Subcutaneous abdominal adipose tissue (tissue), 5 donors: ENCODE data around the gene PGBD1.

Source experiments
- H3K27ac ChIP-seq: one replicate; pipeline ENCODE4 v1.7.0; 2013; ENCODE audit warnings: low read depth, mild to moderate bottlenecking, inconsistent platforms, low read length, moderate library complexity
- H3K27me3 ChIP-seq, 5 donors: one replicate each; pipeline ENCODE4 v1.7.0; 2013; ENCODE audit warnings: low read length in 5 of 5, inconsistent platforms in 1 of 5; ENCODE audit not compliant: control insufficient read depth in 5 of 5, insufficient read depth in 4 of 5
- H3K36me3 ChIP-seq, 5 donors: one replicate each; pipeline ENCODE4 v1.7.0; 2013; ENCODE audit warnings: low read length in 5 of 5; ENCODE audit not compliant: control insufficient read depth in 5 of 5, insufficient read depth in 5 of 5
- H3K4me1 ChIP-seq, 5 donors: one replicate each; pipeline ENCODE4 v1.7.0; 2013; ENCODE audit warnings: low read length in 5 of 5, mild to moderate bottlenecking in 3 of 5, moderate library complexity in 1 of 5; ENCODE audit not compliant: control insufficient read depth in 5 of 5, insufficient read depth in 5 of 5
- H3K4me3 ChIP-seq, 5 donors: one replicate each; pipeline ENCODE4 v1.7.0; 2013; ENCODE audit warnings: low read length in 5 of 5, low read depth in 1 of 5
- H3K9ac ChIP-seq, 5 donors: one replicate each; pipeline ENCODE4 v1.7.0; 2013; ENCODE audit warnings: low read length in 5 of 5, mild to moderate bottlenecking in 4 of 5, moderate library complexity in 3 of 5
- H3K9me3 ChIP-seq, 5 donors: one replicate each; pipeline ENCODE4 v1.7.0; 2013; ENCODE audit warnings: low read length in 5 of 5; ENCODE audit not compliant: control insufficient read depth in 5 of 5
- donor health status: healthy.
- donor health status: healthy.
- donor health status: healthy.
- donor health status: healthy.
- donor health status: healthy.

Gene PGBD1

DNA sequence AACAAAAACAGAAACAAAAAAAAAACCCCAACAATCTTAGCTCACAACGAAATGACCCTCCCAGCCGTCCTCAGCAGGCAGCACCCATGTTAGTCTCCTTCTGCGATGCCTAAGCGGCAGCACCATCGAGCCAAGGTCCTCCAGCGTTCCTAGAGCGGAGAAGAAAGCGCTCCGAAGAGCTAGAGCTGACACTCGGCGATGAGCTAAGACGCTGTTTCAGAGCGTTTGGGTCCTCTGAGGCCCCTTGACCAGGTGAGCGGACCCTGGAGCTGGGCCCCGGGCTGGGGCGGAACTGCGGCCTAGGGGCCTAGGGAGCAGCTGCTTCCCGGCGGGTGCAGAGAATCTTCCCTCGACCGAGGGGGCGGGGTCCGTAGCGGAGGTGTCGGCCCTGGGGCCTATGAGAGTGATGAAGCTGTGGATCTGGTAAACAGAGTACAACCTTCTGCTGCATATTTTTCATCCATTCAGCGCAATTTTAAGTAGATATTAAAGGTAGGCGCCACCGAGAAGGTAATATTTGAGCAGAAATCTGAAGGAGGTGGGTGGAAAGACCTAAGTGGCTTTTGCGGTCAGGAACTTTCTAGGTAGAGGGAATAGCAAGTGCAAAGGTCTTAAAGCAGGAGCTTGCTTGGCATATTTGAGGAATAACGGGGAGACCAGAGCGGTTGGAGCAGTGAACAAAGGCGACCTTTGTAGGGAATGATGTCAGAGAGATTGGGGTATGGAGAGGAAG is 14.2 kb upstream of the PGBD1 start, which contains the start of gene ZSCAN26:
Gene ZSCAN26 (plus strand): TSS at position 182 of the 733 bp plus-strand sequence. CDS start 4,777 bp downstream, outside the sequence.
- Histone ChIP-seq H3K9me3 (peaks cover 0 to 2% (median 0%) of the 10 kb centered on the region in 5 donors), H3K27ac (peak within 1 kb of the TSS; percentile 57), H3K4me1 (peaks cover 0 to 22% (median 16%) of the 10 kb centered on the region in 5 donors), H3K36me3 (peaks cover under 1 to 5% (median 5%) of the 10 kb centered on the region in 5 donors), H3K4me3 (peak within 1 kb of the TSS; percentile 87 to 96 (median 94)), H3K9ac (peak within 1 kb of the TSS; percentile 64 to 96 (median 88)), H3K27me3 (no peaks in the 10 kb centered on the region)

DNA sequence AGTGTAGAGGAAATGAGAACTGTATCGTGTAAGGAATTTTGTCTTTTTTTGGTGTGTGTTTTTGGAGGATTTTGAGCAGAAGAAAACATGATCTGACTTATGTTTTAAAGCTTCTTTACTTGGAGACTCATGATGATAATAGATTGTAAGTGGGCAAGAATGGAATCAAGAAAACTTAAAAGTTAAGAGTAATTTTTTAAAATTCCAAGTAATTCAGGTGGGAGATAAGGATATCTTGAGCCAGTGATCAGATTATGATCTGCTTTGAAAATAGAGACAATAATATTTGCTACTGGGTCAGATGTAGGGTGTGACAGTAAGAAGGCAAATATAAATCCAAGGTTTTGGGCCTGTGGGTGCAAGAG is 13.7 kb upstream of the PGBD1 start:
- Histone ChIP-seq H3K4me3 (peak overlapping the region; percentile 86 to 96 (median 94)), H3K27me3 (no peaks in the 10 kb centered on the region), H3K9me3 (no peaks in the 10 kb centered on the region), H3K27ac (no peak overlapping the region), H3K36me3 (peaks cover 6 to 11% (median 10%) of the 10 kb centered on the region in 5 donors), H3K4me1 (peaks cover 0 to 22% (median 16%) of the 10 kb centered on the region in 5 donors), H3K9ac (peak overlapping the region; percentile 64 to 96 (median 88))

DNA sequence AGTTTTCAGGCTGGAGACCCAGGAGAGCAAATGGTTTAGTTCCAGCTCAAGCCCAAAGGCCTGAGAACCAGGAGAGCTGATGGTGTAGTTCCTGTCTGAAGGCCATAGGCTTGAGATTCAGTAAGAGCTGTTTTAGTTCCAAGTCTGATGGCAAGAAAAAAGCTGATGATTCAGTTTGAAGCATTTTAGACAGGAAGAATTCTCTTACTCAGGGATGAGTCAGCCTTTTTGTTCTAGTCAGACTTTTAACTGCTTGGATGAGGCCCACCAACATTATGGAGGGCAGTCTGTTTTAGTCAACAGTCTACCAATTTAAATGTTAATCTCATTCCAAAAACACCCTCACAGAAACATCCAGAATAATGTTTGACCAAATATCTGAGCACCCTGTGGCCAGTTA is 11.9 kb upstream of the PGBD1 start:
- Histone ChIP-seq H3K4me1 (peaks cover 0 to 25% (median 16%) of the 10 kb centered on the region in 5 donors), H3K9ac (no peak overlapping the region), H3K27ac (no peak overlapping the region), H3K36me3 (peaks cover 12 to 28% (median 26%) of the 10 kb centered on the region in 5 donors), H3K4me3 (no peak overlapping the region), H3K9me3 (no peaks in the 10 kb centered on the region), H3K27me3 (no peaks in the 10 kb centered on the region)

DNA sequence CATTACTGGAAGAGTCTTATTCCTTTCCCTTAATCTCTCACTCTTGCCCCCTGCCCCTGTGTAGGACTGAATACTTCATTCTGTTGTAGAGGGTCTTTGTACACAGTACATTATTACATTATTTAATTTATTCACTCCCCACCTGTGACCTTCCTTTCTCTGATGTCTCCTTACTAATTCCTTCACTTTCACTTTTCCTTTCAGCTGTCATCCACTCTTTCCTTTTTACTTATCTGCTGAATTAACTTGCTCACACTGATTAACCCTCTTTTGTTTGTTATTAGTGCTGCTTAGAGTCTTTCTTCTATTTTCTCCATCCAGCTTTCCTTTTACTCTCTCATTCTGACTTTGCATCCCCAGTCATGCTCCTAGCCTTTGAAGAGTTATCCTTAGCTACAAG is 6.5 kb upstream of the PGBD1 start:
- Histone ChIP-seq H3K4me1 (peaks cover 0 to 3% (median 0%) of the 10 kb centered on the region in 5 donors), H3K27me3 (no peaks in the 10 kb centered on the region), H3K4me3 (no peak overlapping the region), H3K9ac (no peak overlapping the region), H3K36me3 (peaks cover 33 to 58% (median 52%) of the 10 kb centered on the region in 5 donors), H3K9me3 (no peaks in the 10 kb centered on the region), H3K27ac (no peak overlapping the region)

DNA sequence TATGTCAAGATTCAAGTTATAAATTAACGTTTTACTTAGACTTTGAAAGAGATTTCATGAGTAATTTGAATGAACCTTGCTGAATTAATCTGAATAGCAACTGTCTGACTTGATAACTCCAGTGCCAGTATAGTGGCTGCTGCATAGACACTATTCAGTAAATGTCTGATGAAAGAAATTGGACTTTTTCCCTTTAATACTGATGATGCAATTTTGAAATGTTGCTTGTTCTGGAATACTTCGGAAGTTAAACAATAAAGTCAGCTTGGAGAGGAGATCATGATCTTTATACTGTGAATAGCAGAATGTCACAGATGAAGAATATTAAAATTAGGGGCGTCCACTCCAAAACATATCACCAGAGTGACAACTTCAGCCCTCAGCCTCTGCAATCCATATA is 3.6 kb upstream of the PGBD1 start:
- H3K4me1 ChIP-seq: peaks cover 0 to 20% (median 13%) of the 10 kb centered on the region in 5 donors
- H3K36me3 ChIP-seq: peaks cover 26 to 47% (median 41%) of the 10 kb centered on the region in 5 donors
- no peak overlapping the region for H3K9ac ChIP-seq
- no peaks in the 10 kb centered on the region for H3K27me3 ChIP-seq
- no peak overlapping the region for H3K4me3 ChIP-seq
- peaks cover 0 to 3% (median under 1%) of the 10 kb centered on the region in 5 donors for H3K9me3 ChIP-seq
- no peak overlapping the region for H3K27ac ChIP-seq

DNA sequence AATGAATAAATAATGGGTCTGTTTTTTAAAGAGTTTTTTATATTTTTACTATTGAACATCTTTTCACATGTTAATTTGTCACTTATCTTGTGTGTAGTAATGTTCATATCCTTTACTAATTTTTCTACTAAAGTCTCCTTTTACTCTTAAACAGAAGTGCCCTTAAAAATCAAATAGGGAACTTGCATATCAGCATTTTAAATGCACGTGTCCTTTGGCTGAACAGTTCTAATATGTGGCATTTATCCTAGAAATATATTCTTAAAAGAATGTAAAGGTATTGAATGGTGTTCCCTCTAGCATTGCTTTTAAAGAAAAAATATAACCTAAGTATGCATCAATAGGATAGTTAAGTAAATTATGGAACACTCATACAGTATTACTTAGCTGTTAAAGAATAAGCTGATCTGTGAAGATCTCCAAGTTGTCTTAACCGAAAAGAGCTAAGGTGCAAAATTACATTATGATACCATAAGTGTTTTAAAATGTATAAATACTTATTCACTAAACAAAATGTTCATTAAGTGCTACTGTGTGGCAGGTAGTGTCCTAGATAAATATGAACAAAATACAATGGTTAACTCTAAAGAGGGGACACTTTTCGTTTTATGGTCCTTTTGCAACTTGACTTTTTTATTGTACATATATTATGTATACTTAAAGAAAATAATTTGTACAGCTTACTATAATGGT is 631 bp upstream of the PGBD1 start:
- H3K9ac ChIP-seq: peak overlapping the region in 4 of 5 donors; percentile 80 to 95 (median 84)
- no peaks in the 10 kb centered on the region for H3K27me3 ChIP-seq
- H3K4me3 ChIP-seq: peak overlapping the region; percentile 51 to 86 (median 83)
- peaks cover 0 to 7% (median 6%) of the 10 kb centered on the region in 5 donors for H3K9me3 ChIP-seq
- H3K27ac ChIP-seq: no peak overlapping the region
- peaks cover 22 to 36% (median 26%) of the 10 kb centered on the region in 5 donors for H3K36me3 ChIP-seq
- H3K4me1 ChIP-seq: peaks cover 0 to 17% (median 13%) of the 10 kb centered on the region in 5 donors

DNA sequence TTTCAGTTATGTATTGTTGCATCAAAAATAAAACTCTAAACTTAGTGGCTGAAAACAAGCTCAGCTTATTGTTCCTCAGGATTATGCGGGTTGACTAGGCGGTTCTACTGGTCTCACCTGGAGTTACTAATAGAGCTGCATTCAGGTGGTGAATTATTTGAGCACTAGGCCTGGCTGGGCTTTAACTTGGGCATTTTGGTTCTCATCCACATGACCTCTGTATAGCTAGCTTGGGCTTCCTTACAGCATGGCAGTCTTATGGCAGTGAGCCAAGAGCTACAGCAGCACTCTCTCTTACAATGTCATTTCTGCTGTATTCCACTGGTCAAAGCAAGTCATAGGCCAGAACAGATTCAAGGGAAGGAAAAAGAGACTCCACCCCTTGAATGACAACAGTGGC is 1.6 kb downstream of the PGBD1 start:
- Histone ChIP-seq H3K9ac (no peak overlapping the region), H3K36me3 (peaks cover 17 to 34% (median 25%) of the 10 kb centered on the region in 5 donors), H3K4me3 (peak overlapping the region in 1 of 5 donors; percentile 4), H3K27ac (no peak overlapping the region), H3K27me3 (no peaks in the 10 kb centered on the region), H3K4me1 (peaks cover 0 to 17% (median 13%) of the 10 kb centered on the region in 5 donors), H3K9me3 (peaks cover 0 to 7% (median 6%) of the 10 kb centered on the region in 5 donors)

DNA sequence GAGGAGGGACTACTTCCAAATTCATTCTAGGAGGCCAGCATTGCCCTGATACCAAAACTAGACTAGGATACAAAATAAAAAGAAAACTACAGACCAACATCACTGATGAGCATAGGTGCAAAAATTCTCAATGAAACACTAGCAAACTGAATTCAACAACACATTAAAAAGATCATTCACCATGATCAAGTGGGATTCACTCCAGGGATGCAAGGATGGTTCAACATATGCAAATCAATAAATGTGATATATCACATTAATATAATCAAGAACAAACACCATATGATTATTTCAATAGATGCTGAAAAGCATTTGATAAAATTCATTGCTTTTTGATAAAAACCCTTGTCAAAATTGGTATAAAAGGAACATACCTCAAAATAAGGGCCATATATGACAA is 10.2 kb downstream of the PGBD1 start:
- peaks cover 15 to 26% (median 19%) of the 10 kb centered on the region in 5 donors for H3K36me3 ChIP-seq
- no peaks in the 10 kb centered on the region for H3K4me1 ChIP-seq
- no peak overlapping the region for H3K9ac ChIP-seq
- H3K27me3 ChIP-seq: no peaks in the 10 kb centered on the region
- H3K9me3 ChIP-seq: no peaks in the 10 kb centered on the region
- no peak overlapping the region for H3K4me3 ChIP-seq
- no peak overlapping the region for H3K27ac ChIP-seq

DNA sequence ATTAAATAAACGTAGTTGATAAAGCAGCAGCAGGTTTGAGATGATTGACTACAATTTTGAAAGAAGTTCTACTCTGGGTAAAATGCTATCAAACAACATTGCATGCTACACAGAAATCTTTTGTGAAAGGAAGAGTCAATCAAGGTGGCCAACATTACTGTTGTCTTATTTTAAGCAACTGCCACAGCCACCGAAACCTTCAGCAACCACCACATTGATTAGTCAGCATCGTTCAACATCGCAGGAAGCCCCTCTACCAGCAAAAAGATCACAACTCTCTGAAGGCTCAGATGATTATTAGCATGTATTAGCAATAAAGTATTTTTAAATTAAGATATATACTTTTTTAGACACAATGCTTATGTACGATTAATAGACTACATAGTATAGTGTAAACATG is 14.0 kb downstream of the PGBD1 start:
- Histone ChIP-seq H3K36me3 (peaks cover 6 to 18% (median 14%) of the 10 kb centered on the region in 5 donors), H3K27me3 (no peaks in the 10 kb centered on the region), H3K4me3 (no peak overlapping the region), H3K9ac (no peak overlapping the region), H3K9me3 (no peaks in the 10 kb centered on the region), H3K27ac (no peak overlapping the region), H3K4me1 (no peaks in the 10 kb centered on the region)

DNA sequence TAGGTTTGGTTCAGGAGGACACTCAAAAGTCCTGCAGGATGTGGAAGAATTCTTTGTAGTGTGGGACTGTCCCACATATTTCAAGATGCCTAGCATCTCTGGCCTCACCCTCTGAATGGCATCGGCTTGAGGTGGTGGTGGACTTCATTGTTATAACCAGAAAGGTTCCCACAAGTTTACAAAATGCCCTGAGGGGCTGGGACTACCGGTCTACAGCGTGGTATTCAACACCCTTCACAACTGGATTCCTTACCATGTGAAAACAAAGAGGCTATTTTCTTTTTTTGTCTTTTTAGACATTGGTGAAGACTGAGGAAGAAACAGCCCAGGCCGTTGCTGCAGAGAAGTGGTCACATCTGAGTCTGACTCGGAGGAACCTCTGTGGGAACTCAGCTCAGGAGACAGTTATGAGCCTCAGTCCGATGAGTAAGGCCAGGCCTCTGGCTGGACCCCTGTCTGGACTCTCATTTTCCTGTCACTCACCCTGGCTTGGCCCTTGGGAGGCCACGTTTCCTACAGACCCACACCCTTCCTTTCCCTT is 15.2 kb downstream of the PGBD1 start:
- H3K9me3 ChIP-seq: no peaks in the 10 kb centered on the region
- H3K9ac ChIP-seq: no peak overlapping the region
- no peaks in the 10 kb centered on the region for H3K4me1 ChIP-seq
- no peaks in the 10 kb centered on the region for H3K27me3 ChIP-seq
- H3K27ac ChIP-seq: no peak overlapping the region
- H3K4me3 ChIP-seq: no peak overlapping the region
- H3K36me3 ChIP-seq: peaks cover 13 to 26% (median 18%) of the 10 kb centered on the region in 5 donors
